GM19438 (cell line): Measurements from ENCODE around the gene CCT6B.
A peak's percentile ranks its signal among the peaks of the same experiment; 100 is the strongest.
"Not testable (repeated sequence)": the region's sequence is repeated elsewhere in the genome, so short reads cannot be mapped to it uniquely, and the experiment has no call there.

Experiments used
- ATAC-seq: cut with Tn5 transposase; IDR thresholded peaks from one replicate; pipeline ENCODE4 v1.9.1; 2021; ENCODE audit warnings: low read depth; ENCODE audit not compliant: unreplicated experiment

CCT6B gene, protein sequence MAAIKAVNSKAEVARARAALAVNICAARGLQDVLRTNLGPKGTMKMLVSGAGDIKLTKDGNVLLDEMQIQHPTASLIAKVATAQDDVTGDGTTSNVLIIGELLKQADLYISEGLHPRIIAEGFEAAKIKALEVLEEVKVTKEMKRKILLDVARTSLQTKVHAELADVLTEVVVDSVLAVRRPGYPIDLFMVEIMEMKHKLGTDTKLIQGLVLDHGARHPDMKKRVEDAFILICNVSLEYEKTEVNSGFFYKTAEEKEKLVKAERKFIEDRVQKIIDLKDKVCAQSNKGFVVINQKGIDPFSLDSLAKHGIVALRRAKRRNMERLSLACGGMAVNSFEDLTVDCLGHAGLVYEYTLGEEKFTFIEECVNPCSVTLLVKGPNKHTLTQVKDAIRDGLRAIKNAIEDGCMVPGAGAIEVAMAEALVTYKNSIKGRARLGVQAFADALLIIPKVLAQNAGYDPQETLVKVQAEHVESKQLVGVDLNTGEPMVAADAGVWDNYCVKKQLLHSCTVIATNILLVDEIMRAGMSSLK

DNA sequence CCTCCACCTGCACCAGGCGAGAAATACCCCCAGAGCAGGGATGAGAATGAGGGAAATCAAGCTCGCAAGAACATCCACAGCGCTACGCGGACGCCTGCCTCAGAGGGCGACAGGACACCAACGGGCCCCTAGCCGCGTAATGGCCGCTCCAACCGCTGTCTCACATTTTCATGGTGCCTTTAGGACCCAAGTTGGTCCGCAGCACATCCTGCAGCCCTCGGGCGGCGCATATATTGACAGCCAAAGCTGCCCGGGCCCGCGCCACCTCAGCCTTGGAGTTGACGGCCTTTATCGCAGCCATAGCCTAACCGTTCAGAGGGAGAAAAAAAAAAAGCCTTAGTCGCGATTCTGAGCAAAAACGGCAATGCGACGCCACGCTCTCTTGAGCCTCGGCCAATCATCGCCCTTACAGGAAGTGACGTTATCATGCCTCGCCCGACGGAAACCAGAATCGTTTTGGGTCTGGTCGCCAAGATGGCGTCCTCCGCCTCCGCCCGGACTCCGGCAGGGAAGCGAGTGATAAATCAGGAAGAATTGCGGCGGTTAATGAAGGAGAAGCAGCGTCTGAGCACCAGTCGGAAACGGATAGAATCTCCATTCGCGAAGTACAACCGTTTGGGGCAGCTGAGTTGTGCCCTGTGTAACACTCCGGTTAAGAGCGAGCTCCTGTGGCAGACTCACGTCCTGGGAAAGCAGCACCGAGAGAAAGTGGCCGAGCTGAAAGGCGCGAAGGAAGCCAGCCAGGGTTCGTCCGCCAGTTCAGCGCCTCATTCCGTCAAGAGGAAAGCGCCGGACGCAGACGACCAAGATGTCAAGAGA is at the start of gene CCT6B, which contains the start of gene ZNF830:
CCT6B (minus strand) TSS at position 368 of the 819 bp plus-strand sequence; CDS start at position 301, 67 bp downstream.
ZNF830 (plus strand) TSS at position 448 of the 819 bp plus-strand sequence; CDS start at position 475, 27 bp downstream.
- peak; percentile 82 for ATAC-seq

DNA sequence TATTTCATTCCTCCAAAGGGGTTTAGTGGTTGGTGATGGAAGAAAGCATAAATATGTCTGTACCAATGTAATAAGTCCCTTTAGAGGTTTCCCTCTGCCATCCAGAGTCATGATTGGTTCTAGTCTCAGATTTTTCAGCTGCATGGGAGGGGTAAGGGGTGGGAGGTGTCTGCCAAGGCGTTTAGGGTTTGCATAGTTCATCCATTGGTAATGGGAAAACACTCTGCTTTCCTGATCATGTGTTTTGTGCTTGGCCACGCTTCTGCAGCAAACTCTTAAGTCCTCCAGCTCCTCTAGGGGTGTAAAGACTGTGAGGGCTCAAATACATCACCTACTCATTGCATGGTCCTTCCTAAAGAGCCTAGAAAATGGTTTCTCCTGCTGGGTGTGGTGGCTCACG is 48.8 kb upstream of the CCT6B start:
- ATAC-seq, result no peak

DNA sequence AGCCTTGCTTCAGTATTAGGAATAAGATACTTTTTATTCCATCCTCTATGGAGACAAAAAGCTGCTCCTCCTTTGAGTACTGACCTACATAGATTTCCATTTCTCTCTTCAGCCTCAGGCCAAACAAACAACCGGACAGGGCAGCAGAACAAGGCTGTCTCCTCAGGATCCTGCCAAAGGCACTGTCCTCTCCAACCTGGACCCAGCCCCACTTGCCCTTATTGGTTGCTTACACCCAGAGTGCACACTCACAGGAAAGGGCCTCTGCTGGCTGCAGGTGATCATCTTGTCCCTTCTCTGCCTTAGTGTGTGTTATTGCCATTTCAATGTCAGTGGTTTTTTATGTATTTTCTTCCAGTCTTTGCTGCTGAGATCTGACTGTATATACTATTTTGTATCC is 45.7 kb upstream of the CCT6B start:
- ATAC-seq, result no peak

DNA sequence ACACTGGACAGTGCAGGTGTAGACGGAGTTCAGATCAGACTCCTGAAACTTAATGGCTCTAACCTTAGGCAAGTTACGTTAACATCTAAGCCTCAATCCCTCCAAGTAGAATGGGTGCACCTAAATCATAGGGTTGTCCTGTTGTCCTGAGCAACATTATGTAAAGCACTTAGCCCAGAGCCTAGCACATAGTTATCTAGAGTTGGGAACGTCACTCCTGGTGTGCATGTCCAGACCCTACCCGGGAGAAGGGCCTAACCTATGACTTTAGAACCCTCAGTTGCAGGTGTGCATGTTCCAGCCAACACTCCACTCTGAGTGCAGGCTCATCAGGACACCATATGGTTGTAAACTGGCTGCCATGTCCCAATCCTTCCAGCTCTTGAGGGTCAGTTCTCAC is 45.1 kb upstream of the CCT6B start:
- ATAC-seq, result no peak

DNA sequence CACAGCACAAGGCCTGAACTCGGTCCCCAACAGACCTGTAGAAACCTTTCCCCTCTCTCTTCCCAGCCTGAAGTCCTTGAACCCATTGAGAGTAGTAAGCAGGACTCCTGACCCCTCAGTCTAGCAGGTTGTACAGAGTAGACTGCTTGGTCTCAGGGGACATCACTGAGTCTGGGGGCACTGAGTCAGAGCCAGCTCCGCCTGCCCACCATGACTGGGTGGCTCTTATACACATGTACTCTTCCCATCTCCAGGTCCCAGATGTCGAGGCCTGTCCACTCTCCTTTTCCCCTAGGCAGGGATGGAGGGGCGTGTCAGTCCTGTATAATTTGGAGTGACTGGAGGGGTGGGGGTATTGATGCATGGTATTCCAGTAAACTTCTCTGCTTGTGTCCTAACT is 42.5 kb upstream of the CCT6B start:
- no peak for ATAC-seq

DNA sequence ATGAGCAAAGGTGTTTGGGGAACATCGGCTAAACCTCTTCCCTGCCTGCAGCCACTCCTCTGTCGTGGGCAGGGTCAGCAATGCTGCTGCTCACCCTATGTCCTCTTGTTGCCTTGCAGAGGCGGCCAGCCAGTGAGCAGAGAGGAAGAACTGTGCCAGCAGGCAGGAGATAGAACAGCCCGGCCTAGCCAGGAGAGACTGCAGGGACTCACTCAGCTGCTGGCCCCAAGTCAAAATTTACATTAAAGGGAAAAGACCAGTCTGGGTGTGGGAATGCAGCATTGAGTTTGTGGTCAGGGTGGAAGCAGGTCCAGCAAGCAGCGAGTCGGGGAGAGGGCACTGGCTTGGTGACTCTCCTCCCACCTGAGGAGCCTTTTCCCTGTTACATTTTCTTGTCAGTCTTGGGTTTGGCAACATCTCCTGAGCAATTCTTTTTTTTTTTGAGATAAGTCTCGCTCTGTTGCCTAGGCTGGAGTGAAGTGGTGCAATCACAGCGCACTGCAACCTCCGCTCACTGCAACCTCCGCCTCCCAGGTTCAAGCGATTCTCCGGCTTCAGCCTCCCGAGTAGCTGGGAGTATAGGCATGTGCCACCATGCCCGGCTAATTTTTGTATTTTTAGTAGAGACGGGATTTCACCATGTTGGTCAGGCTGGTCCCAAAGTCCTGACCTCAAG is 41.8 kb upstream of the CCT6B start:
- ATAC-seq, result no peak

DNA sequence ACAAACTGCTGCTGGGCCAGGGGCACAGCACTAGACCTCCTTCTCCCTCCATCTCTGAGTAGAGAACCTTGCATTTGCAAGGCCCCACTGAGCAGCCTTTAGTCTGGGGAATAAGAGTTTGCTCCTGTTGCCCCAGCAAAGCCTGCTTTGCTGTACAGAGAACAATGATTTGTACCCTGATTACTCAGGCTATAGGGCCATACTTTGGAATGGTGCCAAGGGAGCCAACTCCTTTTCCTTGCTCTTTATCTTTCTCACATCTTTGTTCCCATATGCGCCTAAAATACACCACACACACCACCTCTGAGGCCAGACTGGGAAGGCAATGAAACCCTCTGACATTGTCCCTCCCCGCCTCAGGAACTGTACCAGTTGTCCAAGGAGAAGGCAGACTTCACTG is 40.3 kb upstream of the CCT6B start:
- no peak for ATAC-seq

DNA sequence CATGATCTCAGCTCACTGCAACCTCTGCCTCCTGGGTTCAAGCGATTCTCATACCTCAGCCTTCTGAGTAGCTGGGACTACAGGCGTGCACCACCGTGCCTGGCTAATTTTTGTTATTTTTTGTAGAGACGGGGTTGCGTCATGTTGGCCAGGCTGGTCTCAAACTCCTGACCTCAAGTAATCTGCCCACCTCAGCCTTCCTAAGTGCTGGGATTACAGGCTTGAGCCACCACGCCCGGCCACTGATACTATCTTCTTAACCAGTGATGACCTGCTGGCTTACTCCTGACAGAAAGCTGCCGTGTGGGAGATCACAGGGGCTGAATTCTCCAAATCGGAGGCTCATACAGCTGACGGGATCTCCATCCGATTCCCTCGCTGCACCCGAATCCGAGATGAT is 39.7 kb upstream of the CCT6B start:
- ATAC-seq, result not testable (repeated sequence)

DNA sequence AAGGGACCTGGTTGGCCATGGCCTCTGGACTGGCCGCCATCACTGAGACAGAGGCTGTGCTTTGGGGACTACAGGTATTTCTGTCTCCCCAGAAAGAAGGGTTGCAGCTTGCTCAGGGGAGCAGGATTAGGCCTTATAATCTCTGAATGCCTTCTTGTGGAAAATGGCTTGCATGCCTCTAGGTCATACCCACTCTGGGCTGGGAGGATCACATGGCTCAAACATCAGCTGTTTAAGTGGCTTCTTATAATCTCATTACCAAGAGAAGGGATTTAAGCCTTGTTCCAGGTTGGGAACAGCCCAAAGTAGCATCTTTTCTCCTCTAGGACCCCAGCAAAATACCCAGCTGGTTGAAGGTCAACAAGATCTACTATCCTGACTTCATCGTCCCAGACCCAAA is 38.2 kb upstream of the CCT6B start:
- no peak for ATAC-seq

DNA sequence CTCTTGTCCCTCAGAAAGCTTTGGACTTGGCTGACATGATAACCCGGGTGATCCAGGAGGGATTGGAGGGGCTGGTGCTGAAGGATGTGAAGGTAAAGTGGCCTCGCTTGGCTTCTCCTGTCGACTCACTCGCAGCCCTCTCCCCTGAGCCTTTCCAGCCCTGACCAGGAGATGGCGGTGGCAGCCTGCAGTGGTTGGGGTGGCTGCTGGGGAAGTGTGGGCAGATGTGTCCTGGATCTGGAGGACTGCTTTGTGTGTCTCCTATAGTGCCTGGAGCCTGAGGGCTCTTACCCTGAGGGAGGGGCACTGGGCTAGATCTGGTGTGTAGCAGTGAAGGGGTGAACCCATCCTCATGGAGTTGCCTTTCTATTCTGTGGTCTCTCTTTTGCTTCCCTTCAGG is 36.9 kb upstream of the CCT6B start:
- no peak for ATAC-seq

DNA sequence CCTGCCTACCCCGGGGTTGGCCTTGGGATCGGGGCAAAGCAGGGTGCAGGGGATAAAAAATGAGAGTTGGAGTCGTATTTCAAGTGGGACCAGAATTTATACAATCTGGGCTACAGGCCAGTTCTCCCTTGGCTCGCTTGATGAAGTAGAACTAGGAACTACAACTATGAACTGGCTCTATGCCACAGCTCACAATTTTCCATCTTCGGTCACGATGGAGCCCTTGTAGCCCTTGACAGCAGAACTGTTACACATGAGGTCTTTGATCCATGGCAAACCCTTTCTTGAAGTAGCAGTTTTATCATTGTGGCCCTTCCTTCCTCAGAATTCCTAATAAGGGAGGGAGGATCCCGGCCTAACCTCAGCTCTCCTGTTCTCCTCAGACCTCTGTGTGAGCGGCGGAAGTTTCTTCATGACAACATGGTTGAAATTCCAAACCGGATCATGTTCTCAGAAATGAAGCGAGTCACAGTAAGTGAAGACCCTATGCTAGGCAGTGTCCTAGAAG is 36.1 kb upstream of the CCT6B start:
- ATAC-seq, result no peak

DNA sequence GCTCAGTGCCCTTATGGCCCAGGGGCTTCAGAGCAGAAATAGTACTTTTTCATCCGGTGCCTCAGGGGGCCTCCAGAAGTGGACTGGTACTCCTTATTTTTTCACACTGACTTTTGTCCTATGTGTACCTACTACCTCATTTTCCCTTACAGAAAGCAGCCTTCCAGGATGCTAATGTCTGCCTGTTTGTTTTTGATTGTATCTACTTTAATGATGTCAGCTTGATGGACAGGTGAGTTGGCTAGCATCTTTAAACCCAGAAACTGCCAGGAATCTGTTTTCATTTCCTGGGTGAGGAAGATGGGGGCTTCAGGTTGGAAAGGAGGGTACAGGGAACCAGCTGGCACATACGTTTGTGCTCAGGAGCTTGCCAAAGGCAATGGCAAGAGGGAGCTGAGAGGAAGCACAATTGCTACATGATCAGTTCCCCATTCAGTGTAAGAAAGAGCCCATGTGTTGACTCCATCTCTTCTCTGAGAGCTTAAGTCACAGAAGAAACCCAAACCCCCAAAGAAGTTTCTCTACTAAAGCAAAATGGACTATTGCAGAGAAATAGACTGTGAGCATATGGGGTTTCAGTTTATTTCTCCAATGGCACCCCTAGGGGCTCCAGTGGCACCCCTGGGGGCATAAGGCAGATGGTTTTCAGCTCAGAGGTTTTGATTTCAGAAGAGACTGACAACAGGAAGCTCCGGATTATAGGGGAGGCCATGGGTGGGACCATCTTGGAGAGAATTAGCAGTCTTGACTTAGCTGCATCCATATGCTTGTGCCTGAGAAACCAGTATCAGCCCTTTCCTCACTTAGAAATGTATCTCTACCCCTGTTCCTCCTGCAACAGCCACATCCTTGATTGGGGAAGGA is 35.4 kb upstream of the CCT6B start:
- no peak for ATAC-seq

DNA sequence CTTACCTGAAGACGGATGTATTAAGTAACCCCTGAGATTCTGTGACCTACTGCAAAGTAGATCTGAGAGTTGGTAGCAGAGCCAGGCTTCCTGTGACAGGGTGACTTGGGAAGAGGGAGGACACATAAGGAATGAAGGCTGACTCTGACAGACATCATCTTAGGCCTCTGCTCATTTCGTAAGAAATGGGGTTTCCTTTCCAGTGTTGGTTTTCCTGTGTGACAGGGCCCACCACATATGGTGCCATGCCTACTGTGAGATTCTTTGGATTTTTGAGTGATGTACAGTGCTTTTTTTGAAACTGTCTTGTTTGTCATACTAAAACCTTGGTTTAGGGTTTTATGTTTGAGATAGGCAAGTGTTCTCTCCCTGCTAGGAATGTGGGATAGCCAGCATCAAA is 31.8 kb upstream of the CCT6B start:
- no peak for ATAC-seq

DNA sequence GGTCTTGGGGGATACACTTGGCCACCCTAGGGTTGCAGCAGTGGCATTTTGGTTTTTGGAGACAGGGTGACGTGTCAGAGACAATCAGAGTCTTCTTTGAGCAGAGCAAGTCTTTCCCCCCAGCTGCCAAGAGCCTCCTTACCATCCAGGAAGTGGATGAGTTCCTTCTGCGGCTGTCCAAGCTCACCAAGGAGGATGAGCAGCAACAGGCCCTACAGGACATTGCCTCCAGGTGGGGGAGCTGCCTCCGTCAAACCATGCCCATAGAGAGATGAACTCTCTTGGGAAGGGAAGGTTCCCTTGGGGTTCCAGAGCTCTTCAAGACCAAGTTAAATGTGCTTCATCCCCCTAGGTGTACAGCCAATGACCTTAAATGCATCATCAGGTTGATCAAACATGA is 30.3 kb upstream of the CCT6B start:
- no peak for ATAC-seq

DNA sequence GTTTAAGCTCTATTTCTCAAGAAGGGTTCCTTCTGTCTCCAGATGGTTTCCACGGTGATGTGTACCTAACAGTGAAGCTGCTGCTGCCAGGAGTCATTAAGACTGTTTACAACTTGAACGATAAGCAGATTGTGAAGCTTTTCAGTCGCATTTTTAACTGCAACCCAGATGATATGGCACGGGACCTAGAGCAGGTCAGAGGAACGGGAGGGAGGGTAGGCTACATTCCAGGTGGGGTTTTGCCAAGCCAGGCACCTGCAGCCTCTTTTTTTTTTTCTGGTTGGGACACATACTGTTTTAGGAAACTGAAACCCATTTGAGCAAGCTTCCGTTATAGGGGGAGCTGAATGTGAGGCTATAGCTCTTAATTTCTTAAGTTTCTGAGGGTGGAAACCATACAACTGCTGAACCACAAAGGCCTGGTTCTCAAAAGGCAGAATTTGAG is 29.7 kb upstream of the CCT6B start:
- no peak for ATAC-seq

DNA sequence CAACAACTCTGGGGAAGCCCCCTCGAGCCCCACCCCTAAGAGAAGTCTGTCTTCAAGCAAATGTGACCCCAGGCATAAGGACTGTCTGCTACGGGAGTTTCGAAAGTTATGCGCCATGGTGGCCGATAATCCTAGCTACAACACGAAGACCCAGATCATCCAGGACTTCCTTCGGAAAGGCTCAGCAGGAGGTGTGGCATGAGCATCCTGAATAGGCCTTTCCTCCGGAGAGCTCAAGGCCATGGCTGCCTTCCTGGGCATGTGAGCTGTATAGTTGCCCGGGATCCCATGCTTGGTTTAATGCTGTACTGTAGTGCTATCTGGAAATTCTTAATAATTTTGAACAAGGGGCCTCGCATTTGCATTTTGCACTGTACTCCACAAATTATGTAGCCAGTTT is 28.2 kb upstream of the CCT6B start:
- no peak for ATAC-seq

DNA sequence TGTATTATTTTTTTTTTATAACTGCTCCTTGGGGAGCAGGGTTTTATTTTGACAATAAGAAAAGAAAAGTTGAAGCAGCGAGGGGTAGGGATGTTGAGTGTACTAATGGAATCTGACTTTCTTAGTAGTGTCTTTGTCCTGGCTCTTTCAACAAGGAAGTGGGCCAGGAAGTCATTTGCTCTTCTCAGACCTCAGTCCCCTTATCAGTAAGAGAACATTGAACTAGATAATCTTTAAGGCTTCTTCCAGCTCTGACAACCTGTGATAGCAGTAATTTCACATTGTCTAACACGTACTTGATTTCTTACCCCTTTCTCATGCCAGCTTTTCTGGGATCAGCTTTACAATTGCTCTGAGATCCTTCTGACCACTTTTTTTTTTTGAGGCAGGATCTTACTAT is 27.4 kb upstream of the CCT6B start:
- no peak for ATAC-seq

DNA sequence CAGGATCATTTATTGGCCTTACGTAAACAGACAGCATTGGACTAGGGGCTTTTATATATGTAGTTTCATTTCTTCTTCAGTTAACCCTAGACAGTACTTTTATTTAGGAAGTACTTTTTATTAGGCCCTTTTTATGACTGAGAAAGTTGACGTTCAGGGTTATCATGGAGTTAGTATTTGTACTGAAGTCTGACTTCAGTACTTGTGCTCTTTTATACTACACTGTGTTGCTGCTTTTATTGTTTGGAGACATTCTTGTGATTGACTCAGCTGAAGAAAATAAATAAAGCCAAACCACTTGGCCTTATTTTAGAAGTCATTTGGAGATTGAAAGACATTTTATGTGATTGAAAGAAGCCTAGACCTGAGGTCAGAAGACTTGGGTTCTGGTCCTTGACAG is 26.0 kb upstream of the CCT6B start:
- ATAC-seq, result no peak

DNA sequence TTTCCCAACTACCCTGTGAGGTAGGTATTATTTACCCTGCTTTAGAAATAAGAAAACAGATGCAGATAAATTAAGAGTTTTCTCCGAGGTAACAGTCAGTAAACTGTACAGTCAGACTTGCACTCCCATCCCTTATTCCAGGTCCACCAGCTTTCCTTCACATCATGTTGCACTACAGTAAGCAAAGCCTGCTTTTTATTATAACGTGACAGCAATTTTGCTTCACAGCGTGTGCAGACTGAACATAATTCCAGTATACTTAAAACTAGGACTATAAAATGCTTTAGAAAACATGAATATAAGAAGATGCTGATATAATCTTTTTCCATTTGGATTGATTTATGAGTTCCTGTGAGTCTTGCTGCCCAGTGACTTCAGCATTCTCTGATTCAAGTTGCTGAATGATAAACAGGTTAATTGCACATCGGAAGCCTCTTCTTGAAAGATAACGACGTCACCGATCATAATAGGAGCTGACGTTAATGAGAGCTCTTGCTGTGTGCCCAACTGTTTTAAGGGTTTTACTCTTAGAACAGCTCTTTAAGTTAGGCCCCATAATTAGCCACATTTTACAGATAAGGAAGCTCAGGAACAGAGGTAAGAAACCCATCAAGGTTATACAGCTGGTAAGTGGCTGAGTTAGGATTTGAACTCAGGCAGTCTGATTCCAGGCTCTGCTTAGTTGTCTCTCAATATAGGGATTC is 20.4 kb upstream of the CCT6B start:
- no peak for ATAC-seq
